Omental fat pad (tissue), 4 donors: Measurements from ENCODE around the gene SLC35C1. TPM values are rescaled to one million over a fixed set of nuclear protein-coding genes. Genes with fewer than 3 reads are reported as not detected.

Source experiments
- ATAC-seq: fragments of 150-250 bp; one replicate; pipeline ENCODE4 v1.9.1; 2016; ENCODE audit warnings: mild to moderate bottlenecking, moderate library complexity; ENCODE audit not compliant: low FRiP score
- DNase-seq: peaks from one replicate; pipeline ENCODE4 v3.0.0-alpha.2; 2019; ENCODE audit warnings: low spot score
- CTCF ChIP-seq, 3 donors: fragments of 450-650 bp; IDR thresholded peaks; one replicate each; pipeline ENCODE4 v1.5.1; 2016 to 2017; ENCODE audit warnings: antibody characterized with exemption in 3 of 3, mild to moderate bottlenecking in 3 of 3, moderate library complexity in 2 of 3
- total RNA-seq, 4 donors: library from RNA; depleted of rRNA; stranded (reverse); fragments of >200 nt; gene quantifications; one replicate each; pipeline ENCODE4 v1.1.0, GENCODE V29; 2016

Gene SLC35C1
- total RNA-seq, 4 donors from 2014 or later: 18.6 to 103 (median 73.0) TPM

DNA sequence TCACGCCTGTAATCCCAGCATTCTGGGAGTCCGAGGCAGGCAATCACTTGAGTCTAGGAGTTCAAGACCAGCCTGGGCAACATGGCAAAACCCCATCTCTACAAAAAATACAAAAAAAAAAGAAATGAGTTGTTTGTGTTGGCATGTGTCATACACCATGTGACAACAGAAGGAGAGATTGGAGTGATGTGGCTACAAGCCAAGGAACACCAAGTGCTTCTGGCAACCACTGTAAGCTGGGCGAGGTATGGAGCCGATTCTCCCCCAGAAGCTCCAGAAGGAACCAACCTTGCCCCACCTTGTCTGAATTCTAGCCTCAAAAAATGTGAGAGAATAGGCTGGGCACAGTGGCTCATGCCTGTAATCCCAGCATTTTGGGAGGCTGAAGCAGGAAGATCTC is 39.1 kb upstream of the SLC35C1 start:
- TF ChIP-seq CTCF (IDR thresholded peaks at IDR 0.05): no peak
- ATAC-seq (no peak), DNase-seq (no peak)

- TF ChIP-seq CTCF (IDR thresholded peaks at IDR 0.05): no peak
- DNase-seq (no peak), ATAC-seq (no peak)
Measured at GRCh38 chr11:45766469-45766868, 38.5 kb upstream of the SLC35C1 start.

- ATAC-seq: no peak
- DNase-seq: no peak
- TF ChIP-seq CTCF (IDR thresholded peaks at IDR 0.05): no peak
Measured at GRCh38 chr11:45768486-45768885, 36.5 kb upstream of the SLC35C1 start.

DNA sequence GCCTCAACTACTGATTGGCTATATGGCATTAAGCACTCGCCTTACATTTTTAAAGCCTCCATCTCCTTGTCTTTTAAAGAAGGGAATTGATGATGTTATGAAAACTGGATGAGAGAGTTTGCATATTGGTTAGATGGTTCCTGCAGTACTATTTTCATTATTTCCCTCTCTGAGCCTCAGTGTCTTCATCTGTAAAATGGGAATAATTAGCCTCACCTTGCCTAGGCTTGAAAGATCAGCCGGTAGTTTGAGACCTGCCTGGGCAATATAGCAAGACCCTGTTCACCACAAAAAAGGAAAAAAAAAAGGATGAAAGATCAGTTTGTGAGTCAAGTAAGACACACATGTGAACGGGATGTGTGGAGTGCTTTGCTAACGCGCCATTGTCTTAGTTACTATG is 35.0 kb upstream of the SLC35C1 start:
- ATAC-seq (no peak), DNase-seq (no peak)
- no peak for TF ChIP-seq CTCF (IDR thresholded peaks at IDR 0.05)

- ATAC-seq (peak; percentile 66), DNase-seq (peak; percentile 88)
- TF ChIP-seq CTCF (IDR thresholded peaks at IDR 0.05): peak in 1 of 3 donors; percentile 67
Measured at GRCh38 chr11:45771193-45771565, 33.8 kb upstream of the SLC35C1 start.

GRCh38 chr11:45771566-45772448 is 33.1 kb upstream of the SLC35C1 start:
- ATAC-seq (peak; percentile 95), DNase-seq (peak; percentile 74)
- peak in 1 of 3 donors; percentile 43 for TF ChIP-seq CTCF (IDR thresholded peaks at IDR 0.05)

GRCh38 chr11:45772449-45772774 is 32.5 kb upstream of the SLC35C1 start:
- DNase-seq (no peak), ATAC-seq (no peak)
- no peak for TF ChIP-seq CTCF (IDR thresholded peaks at IDR 0.05)
